GM18511 (cell line): ENCODE data around the gene CCDC82.
"Not testable (repeated sequence)": the region's sequence is repeated elsewhere in the genome, so short reads cannot be mapped to it uniquely, and the experiment has no call there.

Experiments used
- ATAC-seq: cut with Tn5 transposase; IDR thresholded peaks from one replicate; pipeline ENCODE4 v1.9.1; 2021; ENCODE audit warnings: mild to moderate bottlenecking, moderate library complexity; ENCODE audit not compliant: unreplicated experiment

CCDC82 gene

GRCh38 chr11:96389720-96390487 lies at the start of gene CCDC82, which contains the start of gene JRKL:
TSS of gene CCDC82 (minus strand) at chr11:96389912. CDS start at chr11:96384747, 5,165 bp downstream.
TSS of gene JRKL (plus strand) at chr11:96390013. CDS start at chr11:96390650, 637 bp downstream.
- ATAC-seq: peak; percentile 94

GRCh38 chr11:96432654-96433053 lies 42.9 kb upstream of the CCDC82 start:
- ATAC-seq: not testable (repeated sequence)

DNA sequence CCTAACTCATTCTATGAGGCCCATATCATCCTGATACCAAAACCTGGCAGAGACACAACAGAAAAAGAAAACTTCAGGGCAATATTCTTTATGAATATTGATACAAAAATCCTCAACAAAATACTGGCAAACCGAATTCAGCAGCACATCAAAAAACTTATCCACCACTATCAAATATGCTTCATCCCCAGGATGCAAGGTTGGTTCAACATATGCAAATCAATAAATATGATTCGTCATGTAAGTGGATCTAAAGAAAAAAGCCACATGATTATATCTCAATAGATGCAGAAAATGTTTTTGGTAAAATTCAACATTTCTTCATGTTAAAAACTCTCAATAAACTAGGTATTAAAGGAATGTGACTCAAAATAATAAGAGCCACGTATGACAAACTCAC lies 41.0 kb upstream of the CCDC82 start:
- no peak for ATAC-seq

DNA sequence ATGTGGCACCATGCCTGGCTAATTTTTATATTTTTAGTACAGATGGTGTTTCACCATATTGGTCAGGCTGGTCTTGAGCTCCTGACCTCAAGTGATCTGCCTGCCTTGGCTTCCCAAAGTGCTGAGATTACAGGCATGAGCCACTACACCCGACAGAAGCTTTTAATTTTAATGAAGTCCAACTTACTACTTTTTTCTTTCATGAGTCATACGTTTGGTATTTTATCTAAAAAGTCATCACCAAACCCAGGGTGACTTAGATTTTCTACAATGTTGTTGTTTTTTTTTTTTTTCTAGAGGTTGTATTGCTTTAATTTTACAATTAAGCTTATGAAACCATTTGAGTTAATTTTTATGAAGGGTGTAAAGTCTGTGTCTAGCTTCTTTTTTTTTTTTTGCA lies 35.0 kb upstream of the CCDC82 start:
- no peak for ATAC-seq

GRCh38 chr11:96413408-96413807 lies 23.7 kb upstream of the CCDC82 start:
- peak; percentile 28 for ATAC-seq

DNA sequence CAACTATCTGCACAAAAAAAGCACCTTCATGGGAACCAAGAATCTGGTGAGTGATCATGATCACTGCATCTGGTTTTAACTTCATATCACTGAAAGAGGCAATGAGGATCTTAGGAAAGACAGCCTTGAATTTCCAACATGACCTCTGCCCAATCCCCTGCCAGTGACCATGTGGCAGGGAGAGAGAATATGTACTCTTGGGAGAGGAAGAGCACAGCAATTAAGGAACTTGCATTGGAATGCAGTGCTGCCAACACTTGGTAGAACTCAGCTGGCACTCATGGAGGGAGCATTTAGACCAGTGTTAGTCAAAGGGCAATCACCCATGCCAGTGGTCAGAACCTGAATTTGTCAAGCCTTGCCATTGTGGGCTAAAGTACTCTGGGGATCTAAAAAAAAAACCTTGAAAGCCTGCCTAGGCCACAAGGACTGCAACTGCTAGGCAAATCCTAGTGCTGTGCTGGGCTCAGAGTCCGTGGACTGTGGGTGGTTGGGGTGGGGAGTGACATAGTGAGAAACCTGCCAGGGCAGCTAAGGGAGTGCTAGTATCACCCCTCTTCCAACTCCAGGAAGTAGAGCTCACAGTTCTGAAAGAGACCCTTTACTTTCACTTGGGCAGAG lies 23.2 kb upstream of the CCDC82 start:
- peak; percentile 71 for ATAC-seq

GRCh38 chr11:96411412-96411811 lies 21.7 kb upstream of the CCDC82 start:
- ATAC-seq: not testable (repeated sequence)

DNA sequence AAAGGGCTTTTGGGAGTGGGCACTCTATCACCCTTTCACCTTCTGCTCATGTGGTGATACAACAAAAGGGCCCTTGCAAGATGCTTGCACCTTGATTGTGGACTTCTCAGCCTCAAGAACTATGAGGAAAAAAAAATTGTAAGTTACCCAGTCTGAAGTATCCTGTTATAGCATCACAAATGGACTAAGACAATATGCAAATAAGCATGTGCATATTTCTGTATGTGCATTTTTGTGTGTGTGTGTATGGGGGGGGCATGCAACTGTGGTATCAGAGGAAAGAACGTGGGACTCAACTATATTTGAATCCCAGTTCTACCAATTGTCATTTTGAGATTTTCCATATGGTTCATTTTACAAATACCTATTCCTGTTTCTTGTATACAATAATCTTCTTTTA lies 11.0 kb upstream of the CCDC82 start:
- ATAC-seq: no peak

DNA sequence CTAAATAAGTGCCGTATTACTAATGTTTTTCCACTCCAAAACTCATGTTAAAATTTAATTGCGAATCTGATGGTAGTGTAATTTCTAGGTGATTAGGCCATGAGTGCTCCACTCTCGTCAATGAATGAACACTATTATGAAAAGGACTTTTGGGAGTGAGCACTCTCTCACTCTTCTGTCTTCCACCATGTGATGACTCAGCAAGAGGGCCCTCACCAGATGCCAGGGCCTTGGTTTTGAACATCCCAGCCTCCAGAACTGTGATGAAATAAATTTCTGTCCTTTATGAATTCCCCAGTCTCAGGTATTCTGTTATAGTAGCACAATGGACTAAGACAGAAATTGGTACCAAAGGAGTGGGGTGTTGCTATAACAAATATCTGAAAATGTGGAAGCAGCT lies 8.2 kb upstream of the CCDC82 start:
- ATAC-seq: no peak

DNA sequence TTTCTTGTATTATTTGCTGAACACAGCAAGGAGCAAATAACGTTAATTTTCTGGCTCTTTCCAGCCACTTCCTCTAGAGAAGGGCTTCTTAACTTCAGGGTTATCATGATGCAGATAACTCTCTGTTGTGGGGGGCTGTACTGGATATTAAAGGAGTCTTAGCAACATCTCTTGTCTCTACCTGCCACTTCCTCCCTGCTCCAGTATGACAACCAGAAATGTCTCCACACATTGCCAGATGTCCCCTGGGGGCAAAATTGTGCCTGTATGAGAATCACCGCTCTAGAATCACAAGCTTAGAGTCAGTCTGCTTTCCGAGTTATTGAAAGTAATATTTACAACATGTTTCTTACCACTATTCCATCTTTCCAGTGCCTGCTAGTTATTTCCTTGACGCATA lies 6.9 kb upstream of the CCDC82 start:
- ATAC-seq: no peak

DNA sequence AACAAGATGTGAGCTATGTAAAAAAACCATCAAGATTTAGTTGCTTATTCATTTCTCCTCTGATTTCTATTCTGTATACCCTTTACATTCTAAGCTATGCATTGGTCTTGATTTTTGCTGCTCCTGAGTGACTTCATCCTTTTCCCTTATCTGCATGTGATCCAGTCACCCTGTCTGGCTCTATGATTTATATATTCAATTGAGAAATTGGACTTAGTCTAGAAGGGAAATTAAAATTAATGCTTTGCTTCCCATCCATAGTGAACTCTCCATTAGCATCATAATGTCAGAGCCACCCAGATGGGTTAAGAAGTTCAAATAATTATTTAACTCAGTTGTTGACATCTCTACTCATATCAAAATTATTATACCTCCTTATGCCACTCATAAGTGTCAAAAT lies 5.1 kb upstream of the CCDC82 start:
- ATAC-seq: no peak

- ATAC-seq: no peak
These were observed 4.1 kb upstream of the CCDC82 start for GRCh38 chr11:96393753-96394348.

GRCh38 chr11:96391698-96392307 lies 2.1 kb upstream of the CCDC82 start:
- no peak for ATAC-seq

DNA sequence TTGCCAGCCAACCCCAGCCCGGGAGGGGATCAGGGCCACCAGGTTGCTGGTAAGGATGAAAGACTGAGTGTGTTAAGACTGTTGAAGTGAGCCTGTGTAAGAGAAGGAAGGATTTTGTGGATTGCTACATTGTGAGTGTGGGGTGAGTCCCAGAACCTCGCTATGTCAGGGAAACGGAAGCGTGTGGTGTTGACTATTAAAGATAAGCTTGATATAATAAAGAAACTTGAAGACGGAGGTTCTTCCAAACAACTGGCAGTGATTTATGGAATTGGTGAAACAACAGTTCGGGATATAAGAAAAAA lies 728 bp upstream of the CCDC82 start:
- ATAC-seq: no peak

DNA sequence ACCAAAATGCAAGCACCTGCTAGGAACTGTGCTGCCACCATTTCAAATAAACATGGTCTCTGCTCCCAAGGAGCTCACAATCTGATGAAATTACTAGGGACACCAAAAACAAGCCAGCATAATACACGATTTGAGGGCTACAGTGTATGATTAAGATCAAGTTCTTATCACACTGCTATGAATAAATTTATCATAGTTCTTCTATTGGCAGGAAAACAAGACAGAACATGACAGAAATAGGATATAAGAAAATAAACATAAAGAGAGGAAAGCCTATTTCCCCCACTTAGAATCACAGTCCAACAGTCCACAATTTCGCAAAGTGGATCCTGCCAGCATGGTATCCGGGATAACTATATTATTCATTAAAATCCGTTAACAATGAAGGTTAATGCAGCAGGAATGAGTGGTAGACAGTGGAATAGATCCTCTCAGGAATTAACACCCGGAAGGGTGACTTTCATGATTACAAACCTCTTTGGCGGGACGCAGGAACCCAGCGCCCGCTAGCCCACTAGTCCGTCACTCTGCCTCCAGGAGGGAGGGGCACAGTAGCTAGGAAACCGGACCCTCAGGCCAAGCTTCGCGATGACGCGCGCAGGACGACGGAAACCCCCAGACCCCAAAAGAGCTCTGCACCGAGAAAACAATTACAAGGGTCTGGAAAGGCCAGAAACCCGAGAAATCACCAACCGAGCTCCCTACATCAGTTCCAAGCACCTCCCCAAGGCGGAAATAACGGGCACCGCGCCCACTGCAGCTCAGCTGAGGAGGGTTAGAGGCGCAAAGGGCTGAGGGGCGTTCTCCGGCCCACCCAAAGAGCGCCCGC lies 607 bp downstream of the CCDC82 start:
- peak; percentile 65 for ATAC-seq

GRCh38 chr11:96385187-96385586 lies 4.5 kb downstream of the CCDC82 start:
- ATAC-seq: no peak

DNA sequence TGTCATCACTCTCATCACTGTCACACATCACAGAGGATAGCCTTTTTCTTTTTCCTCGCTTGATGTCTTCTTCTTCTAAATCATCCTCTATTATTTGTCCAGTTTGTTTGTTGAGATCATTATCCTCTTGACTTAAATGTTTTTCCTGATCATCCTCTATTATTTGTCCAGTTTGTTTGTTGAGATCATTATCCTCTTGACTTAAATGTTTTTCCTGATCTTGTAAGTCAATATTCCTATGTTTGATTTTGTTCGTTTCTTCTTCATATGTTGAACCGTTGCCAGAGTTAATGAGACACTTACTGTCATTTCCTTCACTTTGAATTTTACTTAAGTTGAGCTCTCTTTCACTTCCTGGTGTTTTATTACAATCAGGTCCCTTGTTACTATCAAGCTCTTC lies 5.6 kb downstream of the CCDC82 start:
- ATAC-seq: no peak

DNA sequence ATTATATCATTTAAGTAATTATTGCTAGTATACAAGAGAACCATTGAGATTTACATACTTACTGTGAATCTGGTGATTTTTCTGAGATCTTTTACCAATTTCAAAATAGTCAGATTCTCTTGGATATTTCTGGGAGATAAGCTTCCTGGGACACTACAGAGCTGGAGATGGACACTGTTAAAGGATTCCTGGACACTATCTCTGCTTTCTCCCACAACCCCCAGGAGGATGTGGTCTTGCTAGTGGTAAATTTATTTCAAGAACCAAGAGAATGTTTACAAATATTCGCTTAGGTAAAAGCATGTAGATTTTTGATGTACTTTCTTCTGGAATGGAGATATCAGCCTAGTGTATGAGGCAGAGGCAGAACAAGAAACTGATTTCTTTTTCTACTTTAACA lies 12.9 kb downstream of the CCDC82 start:
- ATAC-seq: no peak

DNA sequence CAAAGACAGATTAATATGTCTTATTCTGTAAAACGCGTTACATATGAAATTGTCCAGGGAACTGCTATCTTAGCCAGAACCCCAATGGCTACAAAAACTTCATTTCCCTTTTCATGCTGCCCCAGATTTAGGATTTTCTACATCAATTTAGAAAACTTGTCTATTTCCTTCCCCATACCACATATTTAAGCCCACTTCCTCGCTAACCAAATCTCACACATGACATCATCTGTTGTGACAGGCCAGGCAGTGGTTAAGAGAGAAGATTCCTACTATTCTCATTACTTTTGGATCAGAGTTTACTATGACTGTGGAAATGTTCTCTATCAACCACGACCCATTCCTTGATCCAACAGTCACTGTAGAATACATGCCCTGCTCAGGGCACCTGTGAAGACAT lies 15.9 kb downstream of the CCDC82 start:
- ATAC-seq: no peak

- no peak for ATAC-seq
These were observed 22.4 kb downstream of the CCDC82 start for GRCh38 chr11:96367342-96367741.

- no peak for ATAC-seq
These were observed 23.7 kb downstream of the CCDC82 start for GRCh38 chr11:96366024-96366423.
